ENCODE data around the gene OR6B1.

OR6B1 gene

DNA sequence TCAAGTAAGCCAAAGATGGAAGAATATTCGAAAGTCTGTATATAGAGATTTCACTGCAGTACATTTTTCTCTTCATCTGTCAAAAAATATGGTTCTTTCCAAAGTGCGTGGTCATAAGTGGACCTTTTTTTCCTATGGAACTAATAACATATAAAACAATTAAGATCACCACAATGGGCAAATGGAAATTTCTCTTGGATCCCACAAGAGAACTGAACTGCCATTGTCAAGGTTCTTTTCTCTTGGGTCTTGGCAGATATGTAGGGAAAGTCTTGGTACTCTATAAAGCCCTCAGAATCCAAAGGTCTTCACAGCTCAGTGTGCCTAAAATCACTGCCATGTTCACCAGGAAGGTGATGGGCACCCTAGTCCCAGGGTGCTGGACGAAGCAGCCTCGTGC is at the start of gene OR6B1:
Gene OR6B1 (plus strand): TSS at position 301 of the 400 bp plus-strand sequence. CDS start 3,677 bp downstream, outside the sequence.
- DNase-seq = no peak

DNA sequence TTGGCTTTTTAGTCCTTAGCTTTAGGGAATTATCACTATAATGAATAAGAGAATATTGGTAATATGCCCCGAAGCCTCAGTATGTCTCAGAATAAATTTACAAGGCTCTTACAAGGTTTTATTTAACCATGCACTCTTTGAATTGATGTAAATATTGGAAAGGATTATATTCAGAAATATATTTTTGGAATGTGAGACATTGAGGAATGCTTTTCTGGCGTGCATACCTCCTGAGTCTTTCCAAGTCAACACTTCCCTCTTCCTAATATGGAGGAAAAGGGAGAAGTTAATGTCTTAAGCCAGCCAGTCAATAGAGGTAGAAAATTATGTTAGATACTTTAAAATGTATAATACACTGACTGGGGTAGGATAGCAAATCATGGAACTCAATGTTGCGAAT is 46.7 kb upstream of the OR6B1 start:
- DNase-seq = no peak

DNA sequence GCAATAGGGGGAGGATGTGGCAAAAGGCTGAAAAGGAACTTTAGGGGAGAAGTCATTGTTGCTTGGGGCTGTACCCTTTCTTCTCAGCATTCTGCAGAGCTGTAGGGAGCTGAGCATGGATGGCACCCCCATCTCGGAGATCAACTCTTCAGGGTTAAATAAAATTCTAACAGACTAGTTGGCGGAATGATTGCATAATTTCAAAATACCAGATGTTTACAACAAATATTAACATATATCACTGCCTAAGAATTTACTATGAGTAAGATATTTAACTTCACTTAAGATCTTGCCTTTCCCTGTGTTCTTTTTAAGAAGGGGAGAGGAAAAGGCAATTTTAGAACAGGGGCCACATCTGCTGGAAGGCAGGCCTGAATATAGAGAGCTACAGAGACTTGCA is 46.0 kb upstream of the OR6B1 start:
- DNase-seq = no peak

DNA sequence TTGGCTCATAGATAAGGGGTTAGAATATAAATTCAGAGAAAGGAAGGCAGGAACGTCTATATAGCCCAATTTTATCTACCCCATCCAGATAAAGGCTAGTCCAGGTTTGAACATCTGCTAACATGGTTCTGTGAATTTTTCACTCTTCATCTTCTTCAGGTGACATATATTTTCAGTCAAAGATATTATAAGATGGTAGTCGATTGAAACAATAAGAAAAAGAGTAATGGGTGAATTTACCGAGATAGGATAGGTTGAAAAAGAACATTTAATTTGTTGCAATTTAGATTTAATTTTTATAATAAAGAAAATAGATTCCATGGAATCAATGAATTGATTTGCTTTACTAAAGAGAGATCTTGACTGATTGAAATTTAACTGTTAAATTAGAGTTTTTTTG is 45.6 kb upstream of the OR6B1 start, which contains the start of gene OR2F1:
Gene OR2F1 (plus strand): TSS at position 301 of the 400 bp plus-strand sequence. CDS start 5,127 bp downstream, outside the sequence.
- no peak for DNase-seq

DNA sequence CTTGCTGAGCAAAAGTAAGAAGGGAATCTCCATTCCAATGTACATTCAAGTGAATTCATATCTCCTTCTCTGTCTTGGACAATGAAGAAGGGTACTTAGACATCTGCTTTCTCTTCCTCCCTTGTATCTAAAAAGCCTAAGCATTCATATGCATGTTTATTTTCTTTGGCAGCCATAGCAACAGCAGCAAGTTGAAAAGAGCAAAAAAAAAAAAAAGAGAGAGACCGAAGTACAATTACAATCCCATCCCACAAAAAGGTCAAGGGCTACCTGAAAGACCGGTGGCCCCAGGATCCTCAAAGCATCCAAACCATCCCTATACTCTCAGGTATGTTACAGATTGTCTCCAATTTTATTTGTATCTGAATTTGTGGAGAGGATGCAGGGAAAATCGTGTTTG is 41.3 kb upstream of the OR6B1 start:
- no peak for DNase-seq

DNA sequence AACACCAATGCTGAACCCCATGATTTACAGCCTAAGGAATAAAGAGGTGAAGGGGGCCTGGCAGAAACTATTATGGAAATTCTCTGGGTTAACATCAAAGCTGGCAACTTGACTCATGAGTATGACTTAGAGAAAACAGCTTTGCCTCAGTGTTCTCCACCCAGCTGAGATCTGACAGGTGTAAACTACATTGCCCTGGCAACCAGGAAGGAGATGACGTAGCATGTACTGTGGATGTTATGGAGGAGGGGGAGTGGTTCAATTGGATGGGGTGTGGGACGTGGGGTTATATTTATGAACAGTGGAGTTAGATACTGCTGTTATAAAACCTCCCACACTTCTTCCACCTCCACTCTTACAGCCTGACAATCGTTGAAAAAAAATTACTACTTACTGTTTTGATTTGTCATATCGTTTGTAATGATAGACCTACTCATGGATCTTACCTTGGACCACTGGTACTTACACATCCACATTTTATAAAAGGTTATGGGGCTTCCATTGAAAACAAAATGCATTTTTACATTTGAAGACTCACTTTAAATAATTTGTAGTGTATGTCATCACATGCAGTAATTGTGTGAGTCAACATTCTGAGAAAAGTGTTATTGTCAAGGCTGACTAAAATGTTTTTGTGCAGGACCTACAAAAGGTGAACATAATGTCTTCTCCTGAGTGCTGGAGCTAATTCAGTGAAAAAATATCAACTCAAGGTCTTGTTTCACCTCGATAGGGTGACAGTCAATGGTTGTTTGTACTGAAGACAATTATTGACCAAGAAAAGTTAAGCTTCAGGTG is 39.1 kb upstream of the OR6B1 start:
- DNase-seq = no peak

DNA sequence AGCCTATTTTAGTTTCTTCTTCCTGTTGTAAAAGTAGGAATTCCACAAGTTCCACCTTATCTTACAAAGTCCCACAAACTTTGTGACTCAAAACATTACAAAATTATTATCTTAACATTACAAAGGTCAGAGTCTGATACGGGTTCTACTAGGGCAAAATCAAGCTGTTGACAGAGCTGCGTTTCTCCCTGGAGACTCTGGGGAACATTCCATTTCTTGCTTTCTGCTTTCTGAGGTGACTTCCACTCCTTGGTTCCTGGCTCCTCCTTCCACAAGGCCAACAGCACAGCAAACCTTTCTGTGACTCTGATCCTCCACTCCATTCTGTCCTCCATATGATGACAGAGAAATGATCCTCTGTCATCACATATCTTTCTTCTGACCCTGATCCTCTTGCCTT is 34.8 kb upstream of the OR6B1 start:
- no peak for DNase-seq

DNA sequence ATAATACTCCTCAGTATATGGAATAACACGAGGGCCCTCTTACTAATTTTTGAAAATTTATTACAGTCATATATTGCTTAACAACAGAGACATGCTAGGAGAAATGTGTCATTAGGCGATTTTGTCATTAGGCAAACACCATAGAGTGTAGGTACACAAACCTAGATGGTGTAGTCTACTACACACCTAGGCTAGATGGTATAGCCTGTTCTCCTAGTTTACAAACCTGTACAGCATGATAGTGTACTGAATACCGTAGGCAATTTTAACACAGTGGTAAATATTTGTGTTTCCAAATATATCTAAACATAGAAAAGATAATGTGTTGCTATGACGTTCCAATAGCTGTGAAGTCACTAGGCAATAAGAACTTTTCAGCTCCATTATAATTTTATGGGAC is 32.7 kb upstream of the OR6B1 start:
- no peak for DNase-seq

DNA sequence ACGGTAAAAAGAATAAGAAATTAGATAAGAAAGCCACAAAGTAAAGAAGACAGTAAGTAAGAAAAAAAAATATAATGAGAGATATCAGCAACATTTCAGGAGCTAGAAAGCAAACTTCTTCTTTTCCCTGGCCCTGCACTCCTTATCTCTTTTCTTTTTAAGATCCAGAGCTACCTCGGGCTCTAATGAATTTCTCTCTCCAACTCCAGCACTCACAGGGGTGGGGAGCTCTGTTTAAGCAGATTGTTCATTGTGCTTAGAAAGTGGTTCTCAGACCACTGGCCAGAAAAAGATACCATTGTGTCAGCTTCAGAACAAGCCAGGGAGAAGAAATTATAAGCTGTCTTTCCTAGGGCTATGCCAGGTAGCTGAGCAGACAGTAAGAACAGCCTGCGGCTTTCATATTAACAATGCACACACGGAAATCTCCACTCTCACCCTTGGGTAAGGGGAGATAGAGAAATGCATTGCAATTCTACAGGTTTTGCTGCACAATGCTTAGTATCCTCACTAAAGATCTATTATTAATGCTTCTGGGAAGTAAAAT is 26.2 kb upstream of the OR6B1 start:
- no peak for DNase-seq

DNA sequence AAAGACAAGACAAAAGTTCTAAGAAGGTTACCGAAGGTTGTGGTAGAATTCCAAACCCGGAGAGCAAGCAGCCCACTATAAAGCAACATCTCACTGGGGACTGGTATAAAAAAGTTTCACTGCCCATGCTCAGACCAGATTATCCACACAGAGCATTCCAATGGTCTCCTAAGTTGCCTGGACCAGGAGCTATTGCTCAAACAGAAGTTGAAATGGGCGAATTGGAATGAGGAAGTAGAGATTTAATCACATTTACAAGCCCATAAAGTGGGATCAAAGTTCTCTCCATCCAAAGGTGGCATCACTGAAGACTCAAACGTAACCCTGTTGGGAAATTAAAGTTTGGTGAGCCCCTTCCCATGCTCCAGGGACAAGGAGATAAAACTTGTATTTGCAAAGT is 25.7 kb upstream of the OR6B1 start:
- DNase-seq = no peak

DNA sequence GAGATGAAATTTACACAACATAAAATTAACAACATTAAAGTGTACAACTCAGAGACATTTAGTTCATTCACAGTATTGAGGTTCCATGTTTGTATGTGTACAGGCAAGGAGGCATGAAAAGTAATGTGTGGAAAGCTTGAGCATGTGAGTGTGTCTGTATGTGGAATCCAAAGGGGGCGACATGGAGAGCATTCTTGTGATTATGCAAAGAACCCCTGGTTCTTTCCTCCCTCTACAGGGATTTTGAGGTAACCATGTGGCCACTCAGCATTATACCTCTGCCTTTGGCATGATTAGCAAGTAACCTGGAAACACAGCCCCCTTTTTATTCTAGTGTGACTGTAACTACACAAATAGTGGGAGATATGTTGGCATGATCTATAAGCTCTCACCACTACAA is 24.5 kb upstream of the OR6B1 start:
- no peak for DNase-seq

DNA sequence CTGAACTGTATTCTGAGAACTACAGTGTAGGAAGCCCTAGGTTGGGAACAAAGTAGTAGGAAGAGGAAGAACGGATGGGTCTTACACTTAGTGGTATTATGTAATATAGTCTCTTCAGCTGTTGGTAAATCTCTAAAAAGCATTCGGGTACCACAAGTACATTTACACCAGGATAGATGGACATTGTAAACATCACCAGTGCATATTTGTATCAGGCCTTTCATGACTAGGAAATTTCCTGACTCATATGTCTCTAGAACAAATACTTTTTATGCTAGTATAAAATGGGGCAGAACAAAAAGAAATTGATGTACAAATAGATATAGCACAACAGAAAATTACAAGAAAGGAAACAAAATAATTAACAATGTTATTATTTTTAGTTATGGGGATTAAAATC is 21.5 kb upstream of the OR6B1 start:
- DNase-seq = no peak

DNA sequence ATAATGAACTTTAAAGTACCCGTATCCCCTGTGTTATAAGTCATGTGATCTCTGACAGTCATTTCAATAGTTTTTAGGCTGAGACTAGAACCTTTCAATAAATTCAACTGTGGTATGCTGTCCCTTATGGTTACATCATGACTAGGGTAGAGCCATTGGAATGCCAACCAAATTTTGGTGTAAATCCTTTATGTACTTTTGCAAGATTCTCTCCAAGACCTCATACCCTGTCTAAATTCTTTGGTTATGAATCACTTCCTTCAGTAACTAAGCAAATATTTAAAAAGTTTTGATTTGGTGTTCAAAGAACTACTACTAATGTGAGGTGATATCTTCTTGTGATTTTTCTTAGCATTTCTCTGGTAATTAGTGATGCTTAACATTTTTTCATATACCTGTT is 20.8 kb upstream of the OR6B1 start:
- no peak for DNase-seq

DNA sequence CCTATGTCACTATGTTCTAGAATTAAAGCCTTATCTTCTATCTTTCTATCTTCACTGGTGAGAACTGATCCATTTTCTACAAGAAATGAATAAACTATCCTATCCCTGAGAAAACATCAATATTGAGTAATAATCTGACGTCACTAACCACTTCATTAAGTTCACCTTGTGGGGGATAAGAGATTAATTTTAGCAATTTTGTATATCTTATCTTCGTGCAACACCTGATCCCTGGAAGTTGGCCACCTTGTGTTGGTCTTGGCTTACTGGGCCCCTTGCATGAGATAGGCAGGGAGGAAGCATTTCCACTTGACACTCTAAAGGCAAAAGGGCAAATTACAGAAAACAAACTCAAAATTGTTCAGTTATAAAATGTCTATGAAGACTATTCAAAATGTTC is 20.1 kb upstream of the OR6B1 start:
- no peak for DNase-seq

DNA sequence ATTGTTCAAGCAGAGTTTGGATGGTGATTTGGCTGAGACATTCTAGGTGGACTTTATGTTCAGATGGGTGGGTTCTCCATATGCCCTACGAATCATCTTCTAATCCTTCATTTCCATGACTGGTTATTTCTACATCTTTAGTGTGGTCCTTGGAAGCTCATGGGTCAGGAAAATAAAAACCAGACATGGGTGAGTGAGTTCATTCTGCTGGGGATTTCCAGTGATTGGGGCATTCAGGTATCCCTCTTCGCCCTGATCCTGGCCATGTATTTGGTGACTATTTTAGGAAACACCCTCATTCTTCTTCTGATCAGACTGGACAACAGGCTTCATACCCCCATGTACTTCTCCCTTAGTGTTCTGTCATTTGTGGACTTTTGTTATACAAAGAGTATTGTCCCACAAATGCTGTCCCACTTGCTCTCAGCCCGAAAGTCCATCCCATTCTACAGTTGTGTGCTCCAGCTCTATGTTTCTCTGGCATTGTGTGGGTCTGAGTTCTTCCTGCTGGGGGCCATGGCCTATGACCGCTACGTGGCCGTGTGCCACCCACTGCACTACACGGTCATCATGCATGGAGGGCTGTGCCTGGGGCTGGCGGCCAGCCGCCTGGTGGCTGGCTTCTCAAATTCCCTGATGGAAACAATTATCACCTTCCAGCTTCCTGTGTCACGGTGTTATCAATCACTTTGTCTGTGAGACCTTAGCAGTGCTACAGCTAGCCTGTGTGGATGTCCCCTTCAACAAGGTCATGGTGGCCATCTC is 19.2 kb upstream of the OR6B1 start:
- DNase-seq = no peak

DNA sequence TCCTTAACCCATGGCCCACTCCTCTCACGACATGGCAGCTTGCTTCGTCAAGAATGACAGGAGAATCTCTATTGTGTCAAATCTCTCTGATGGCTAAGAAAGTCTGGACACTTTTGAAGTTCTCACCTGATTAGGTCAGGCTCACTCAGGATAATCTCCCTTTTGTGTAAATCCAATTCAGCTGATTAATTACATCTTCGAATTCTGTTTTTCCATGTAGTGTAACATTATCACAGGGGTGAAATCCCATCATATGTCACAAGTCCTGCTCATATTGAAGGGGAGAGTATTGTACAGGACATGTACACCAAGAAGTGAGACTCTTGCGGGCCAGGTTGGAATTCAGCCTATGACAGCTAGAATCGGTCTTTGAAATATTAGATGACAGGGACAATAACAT is 16.2 kb upstream of the OR6B1 start:
- no peak for DNase-seq

DNA sequence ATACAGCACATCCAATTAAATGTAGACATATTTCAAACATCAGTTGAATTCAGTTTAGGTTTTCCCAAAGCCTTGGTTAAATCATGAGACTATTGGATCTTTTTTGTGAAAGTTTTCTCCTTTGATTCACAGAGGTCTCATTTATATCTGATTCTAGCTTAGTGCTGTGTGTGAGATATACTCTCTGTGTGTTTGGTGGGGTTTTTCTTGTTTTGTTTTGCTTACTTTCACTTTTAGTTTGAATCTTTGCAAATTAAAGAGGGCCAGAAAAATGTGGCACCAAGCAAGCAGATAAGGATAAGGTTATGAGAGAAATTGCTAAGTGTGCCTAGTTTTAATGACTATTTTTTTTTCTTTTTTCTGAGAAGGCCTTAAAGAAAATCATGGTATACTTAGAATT is 12.6 kb upstream of the OR6B1 start:
- no peak for DNase-seq

DNA sequence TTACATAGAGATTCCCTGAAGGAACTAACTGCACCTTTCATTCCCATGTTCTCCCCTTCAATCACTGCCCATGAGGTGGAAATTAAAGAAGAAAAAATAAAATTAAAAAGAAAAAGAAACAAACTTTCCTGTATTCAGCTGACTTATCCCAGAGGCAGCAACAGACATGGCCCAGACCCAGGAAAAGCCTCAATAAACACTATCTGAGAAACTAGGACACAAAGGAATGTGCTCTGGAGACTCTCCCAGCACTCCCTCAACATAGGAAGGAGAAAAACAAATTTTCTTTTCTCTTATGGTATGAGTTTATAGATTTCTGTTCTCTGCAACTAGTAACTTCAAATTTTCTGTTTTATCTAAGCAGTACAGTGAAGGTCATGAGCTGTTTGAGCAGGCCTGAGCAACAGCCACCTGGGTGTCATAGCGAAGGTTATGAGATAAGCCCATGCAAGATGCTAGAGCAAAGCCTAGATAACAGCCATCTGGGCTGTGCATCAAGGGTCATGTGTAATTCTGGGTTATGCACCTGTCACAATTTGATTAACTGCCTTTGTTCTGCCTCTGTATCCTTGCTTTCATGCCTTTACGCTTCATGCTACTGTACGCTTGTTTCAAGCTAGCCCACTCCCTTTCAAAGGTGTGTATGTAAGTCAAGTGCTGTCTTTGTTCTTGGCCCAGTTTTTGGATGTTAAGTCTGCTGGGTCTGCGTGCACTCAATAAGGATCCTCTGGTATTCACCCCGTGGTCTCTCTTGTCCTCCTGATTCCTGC is 11.0 kb upstream of the OR6B1 start:
- DNase-seq = no peak

DNA sequence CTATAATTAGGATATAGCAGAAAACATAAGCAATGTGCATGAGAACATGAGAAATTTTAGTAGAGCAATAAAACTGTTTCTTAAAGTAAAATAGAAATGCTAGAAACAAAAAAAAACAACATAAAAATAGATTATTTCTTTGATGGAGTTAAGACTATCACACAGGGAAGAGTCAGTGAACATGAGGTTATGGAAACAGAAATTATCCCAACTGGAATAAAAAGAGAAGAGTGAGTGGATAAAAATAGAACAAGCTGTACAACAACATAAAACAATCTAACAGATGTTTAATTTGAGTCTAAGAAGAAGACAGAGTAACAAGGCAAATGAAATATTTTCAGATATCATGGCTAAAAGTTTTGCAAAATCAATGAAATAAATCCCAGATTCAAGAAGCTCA is 7.5 kb upstream of the OR6B1 start:
- no peak for DNase-seq

DNA sequence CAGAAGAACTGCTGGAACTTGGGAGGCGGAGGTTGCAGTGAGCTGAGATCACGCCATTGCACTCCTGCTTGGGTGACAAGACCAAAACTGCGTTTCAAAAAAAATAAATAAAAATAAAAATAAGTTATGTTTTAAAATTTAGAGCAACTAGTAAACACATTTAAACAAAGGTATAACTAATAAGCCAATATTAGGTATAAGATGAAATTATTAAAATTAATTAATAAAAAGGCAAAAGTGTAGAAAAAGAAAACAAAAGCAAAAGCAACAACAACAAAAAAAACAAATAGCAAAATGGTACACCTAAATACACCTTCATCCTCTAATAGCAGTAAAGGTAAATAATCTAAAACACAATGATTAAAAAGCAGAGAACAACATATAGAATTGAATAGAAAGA is 6.2 kb upstream of the OR6B1 start:
- no peak for DNase-seq

DNA sequence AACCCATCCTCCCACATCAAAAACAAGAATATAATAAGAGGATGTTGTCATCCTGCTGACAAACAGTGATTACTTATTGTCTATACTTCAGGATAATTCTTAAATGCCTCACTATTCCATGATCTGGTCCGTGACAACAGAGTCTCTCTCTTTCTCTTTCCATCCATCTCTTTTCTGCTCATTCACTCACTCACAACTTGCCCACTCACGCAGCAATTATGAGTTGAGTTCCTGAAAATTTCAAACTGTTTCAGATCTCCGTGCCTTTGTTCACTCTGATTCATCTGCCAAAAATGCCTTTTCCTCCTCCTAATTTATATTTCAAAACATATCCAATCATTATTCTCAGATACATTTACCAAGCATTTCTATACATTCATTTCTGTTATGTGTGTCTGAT is 1.4 kb downstream of the OR6B1 start:
- no peak for DNase-seq

DNA sequence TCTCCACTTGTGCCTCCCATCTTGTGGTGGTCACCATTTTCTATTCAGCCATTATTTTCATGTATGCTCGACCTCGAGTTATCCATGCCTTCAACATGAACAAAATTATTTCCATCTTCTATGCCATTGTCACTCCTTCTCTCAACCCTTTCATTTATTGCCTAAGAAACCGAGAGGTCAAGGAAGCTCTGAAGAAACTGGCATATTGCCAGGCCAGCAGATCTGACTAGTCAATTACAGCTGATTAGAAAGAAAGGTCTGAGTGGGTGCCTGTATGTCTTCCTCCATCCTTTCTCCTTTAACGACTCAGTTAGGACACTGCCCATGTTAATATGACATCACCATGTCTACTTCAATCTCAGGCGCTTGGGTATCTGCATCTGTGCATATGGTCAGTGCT is 4.6 kb downstream of the OR6B1 start:
- no peak for DNase-seq

DNA sequence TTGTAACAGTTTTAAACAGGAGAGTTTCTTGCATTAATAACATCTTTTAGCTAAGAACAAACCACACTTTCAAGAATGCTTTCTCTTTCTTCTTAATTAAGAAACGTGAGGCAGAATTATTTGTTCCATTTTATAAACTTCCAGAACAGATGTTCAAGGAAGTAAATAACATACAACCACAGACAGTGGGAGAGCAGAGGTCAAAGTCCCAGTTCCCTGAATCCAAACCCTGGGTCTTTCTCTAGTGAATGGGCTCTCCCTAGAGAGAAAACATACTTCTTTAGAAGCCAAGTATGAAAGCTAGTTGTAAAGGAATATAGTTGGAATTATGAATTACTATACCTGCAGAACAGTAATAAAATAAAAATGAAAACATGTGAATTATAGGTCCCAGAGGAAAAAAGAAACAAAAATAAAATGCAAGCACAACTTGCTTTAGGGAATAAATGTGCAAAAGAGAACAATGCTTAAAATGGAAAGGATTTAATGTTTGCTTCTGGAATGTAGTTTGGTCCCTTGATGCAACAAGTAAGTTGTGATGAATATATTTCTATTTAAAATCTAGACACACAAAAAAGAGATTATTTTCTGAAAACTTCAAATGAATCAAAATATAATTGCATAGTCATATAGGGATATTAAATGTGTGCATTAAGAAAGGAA is 6.0 kb downstream of the OR6B1 start:
- no peak for DNase-seq
